HEK293T (cell line): Measurements from ENCODE around the gene BDH1.

Experiments used
- ARNT ChIP-seq: fragments of 450-650 bp; IDR thresholded peaks from 2 replicates; pipeline ENCODE4 v1.6.1; 2017; ENCODE audit warnings: mild to moderate bottlenecking
- BHLHE40 ChIP-seq: fragments of 450-650 bp; IDR thresholded peaks from 2 replicates; pipeline ENCODE4 v1.6.1; 2016; ENCODE audit warnings: mild to moderate bottlenecking, moderate library complexity, borderline replicate concordance
- FOXA1 ChIP-seq: fragments of 450-650 bp; IDR thresholded peaks from 2 replicates; pipeline ENCODE4 v1.6.1; 2016; ENCODE audit warnings: mild to moderate bottlenecking
- FOXK2 ChIP-seq: fragments of 450-650 bp; IDR thresholded peaks from 2 replicates; pipeline ENCODE4 v1.6.1; 2016; ENCODE audit warnings: mild to moderate bottlenecking
- FOXM1 ChIP-seq: fragments of 450-650 bp; IDR thresholded peaks from 2 replicates; pipeline ENCODE4 v1.6.1; 2017; ENCODE audit warnings: mild to moderate bottlenecking, borderline replicate concordance
- HDGF ChIP-seq: fragments of 450-650 bp; IDR thresholded peaks from 2 replicates; pipeline ENCODE4 v1.6.1; 2017; ENCODE audit warnings: antibody characterized with exemption, borderline replicate concordance
- LEF1 ChIP-seq: fragments of 450-650 bp; IDR thresholded peaks from 2 replicates; pipeline ENCODE4 v1.6.1; 2017; ENCODE audit warnings: mild to moderate bottlenecking, borderline replicate concordance
- NFRKB ChIP-seq: fragments of 450-650 bp; IDR thresholded peaks from 2 replicates; pipeline ENCODE4 v1.6.1; 2016; ENCODE audit warnings: mild to moderate bottlenecking, moderate library complexity
- SP1 ChIP-seq: fragments of 450-650 bp; IDR thresholded peaks from 2 replicates; pipeline ENCODE4 v1.6.1; 2017
- SUZ12 ChIP-seq: fragments of 450-650 bp; IDR thresholded peaks from 2 replicates; pipeline ENCODE4 v1.6.1; 2016; ENCODE audit warnings: mild to moderate bottlenecking
- TARDBP ChIP-seq: fragments of 450-650 bp; IDR thresholded peaks from 2 replicates; pipeline ENCODE4 v1.6.1; 2016
- TF ChIP-seq, protein P1 (sequence below): fragments of 450-650 bp; IDR thresholded peaks from 2 replicates; pipeline ENCODE4 v1.6.1; 2016

DNA sequence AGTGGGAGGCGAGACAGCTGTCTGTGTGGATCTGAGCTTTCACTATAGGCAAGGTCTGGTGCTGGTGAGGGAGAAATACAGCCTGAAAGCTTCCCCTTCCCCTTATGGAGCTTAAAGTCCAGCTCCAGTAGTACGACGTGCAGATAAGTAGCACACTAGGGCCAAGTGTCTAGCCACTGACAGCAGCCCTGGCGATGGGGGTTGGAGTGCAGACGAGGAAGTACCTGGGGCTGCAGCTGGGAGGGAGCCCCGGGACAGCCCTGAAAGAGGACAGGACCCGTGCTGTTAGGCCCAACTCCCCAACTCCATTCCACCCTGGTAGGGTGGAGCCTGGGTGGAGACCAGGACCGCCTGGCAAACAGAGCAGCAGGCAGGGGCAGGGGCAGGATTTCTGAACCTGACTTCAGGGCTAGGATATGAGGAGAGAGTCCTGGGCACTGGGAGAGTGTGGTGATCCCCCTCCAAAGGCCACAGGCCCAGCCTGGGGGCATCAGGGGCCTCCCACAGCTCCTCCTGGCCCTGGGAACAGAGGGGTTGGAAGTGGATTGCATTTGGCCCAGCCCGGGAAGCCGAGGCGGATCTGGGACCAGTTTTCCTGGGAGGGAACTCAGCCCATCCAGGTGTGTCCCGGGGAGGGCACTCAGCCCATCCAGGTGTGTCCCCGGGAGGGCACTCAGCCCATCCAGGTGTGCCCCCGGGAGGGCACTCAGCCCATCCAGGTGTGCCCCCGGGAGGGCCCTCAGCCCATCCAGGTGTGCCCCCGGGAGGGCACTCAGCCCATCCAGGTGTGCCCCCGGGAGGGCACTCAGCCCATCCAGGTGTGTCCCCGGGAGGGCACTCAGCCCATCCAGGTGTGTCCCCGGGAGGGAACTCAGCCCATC, 42.8 kb downstream of the BDH1 start:
- TF ChIP-seq SUZ12: no peak
- TF ChIP-seq, protein P1, sequence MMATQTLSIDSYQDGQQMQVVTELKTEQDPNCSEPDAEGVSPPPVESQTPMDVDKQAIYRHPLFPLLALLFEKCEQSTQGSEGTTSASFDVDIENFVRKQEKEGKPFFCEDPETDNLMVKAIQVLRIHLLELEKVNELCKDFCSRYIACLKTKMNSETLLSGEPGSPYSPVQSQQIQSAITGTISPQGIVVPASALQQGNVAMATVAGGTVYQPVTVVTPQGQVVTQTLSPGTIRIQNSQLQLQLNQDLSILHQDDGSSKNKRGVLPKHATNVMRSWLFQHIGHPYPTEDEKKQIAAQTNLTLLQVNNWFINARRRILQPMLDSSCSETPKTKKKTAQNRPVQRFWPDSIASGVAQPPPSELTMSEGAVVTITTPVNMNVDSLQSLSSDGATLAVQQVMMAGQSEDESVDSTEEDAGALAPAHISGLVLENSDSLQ: no peak
- TF ChIP-seq TARDBP: no peak
- TF ChIP-seq HDGF: no peak
- no peak for TF ChIP-seq SP1
- TF ChIP-seq BHLHE40: no peak
- TF ChIP-seq ARNT: no peak
- TF ChIP-seq LEF1: no peak
- TF ChIP-seq NFRKB: no peak
- no peak for TF ChIP-seq FOXA1
- TF ChIP-seq FOXM1: no peak
- no peak for TF ChIP-seq FOXK2
